HL-60 (cell line): ENCODE measurements around the gene MRGPRF.

ENCODE experiments used
- CTCF ChIP-seq: IDR thresholded peaks from one replicate; pipeline ENCODE4 v1.5.1; 2011; ENCODE audit warnings: low read length, control low read depth, inconsistent platforms; ENCODE audit not compliant: insufficient read depth
- GABPA ChIP-seq: IDR thresholded peaks from 2 replicates; pipeline ENCODE4 v1.6.1; 2012; ENCODE audit warnings: low read depth
- REST ChIP-seq: IDR thresholded peaks from 2 replicates; pipeline ENCODE4 v1.6.1; 2012; ENCODE audit warnings: low read depth; ENCODE audit not compliant: insufficient replicate concordance

- TF ChIP-seq CTCF (no peak), GABPA (no peak), REST (no peak)
These were observed 13.8 kb downstream of the MRGPRF start for GRCh38 chr11:68999093-68999747.
